Spleen (tissue), 7 donors: ENCODE data around the gene GFPT2.

Experiments
- CTCF ChIP-seq, 11 experiments: fragments of 200-600 bp in 7 of 11; fragments of 450-650 bp in 4 of 11; sonication (generic) in 4 of 11; IDR thresholded peaks in 8 of 11; conservative IDR thresholded peaks in 3 of 11; 1 replicate in 7 of 11; 2 replicates in 4 of 11; pipeline versions ENCODE4 v1.4.0 to v1.8.0; 2016 to 2021; ENCODE audit warnings: antibody characterized with exemption in 11 of 11, inconsistent platforms in 4 of 11, mild to moderate bottlenecking in 1 of 11
- POLR2A ChIP-seq, 3 donors: fragments of 450-650 bp; IDR thresholded peaks; one replicate each; pipeline ENCODE4 v1.5.1; 2017; ENCODE audit warnings: antibody characterized with exemption in 3 of 3, mild to moderate bottlenecking in 1 of 3
- POLR2AphosphoS5 ChIP-seq, 3 donors: sonication (generic); formaldehyde crosslinking; IDR thresholded peaks; one replicate each; pipeline ENCODE4 v1.5.1; 2017; ENCODE audit warnings: antibody characterized with exemption in 3 of 3
- donor health status: DM: no; HTN: no; CAD: no; lungs with moderate emphysema.
- donor health status: DM: no; HTN: no; CAD: no.
- donor health status: DM: no; HTN: no; CAD: no.

- TF ChIP-seq POLR2A (IDR thresholded peaks at IDR 0.05), result no peak
- TF ChIP-seq CTCF (IDR thresholded peaks at IDR 0.05 in 8 of 11, conservative IDR thresholded peaks at IDR 0.05 in 3 of 11), result no peak
- TF ChIP-seq POLR2AphosphoS5 (IDR thresholded peaks at IDR 0.05), result no peak
Measured at GRCh38 chr5:180336234-180337020, 16.7 kb downstream of the GFPT2 start.
